Measurements from ENCODE around the gene BTF3.
"Not testable (repeated sequence)": the region's sequence is repeated elsewhere in the genome, so short reads cannot be mapped to it uniquely, and the experiment has no call there.

The BTF3 gene

DNA sequence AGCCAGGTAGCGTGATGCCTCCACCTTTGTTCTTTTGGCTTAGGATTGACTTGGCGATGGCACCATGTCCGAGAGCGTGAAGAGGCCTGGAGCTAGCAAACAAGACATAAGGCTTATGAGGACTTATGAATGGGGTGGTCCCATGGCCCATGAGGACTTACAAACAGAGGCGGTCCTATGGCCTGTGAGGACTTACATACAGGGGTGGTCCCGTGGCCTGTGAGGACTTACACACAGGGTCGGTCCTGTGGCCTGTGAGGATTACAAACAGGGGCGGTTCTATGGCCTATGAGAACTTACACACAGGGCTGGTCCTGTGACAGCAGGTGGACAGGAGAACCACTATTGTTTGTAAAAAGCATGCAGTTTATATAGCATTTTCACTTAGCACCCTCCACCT is 28.4 kb upstream of the BTF3 start:
- in situ Hi-C loops (cut with HindIII; ENCODE audit: low pct_unique_long_range_greater_than_20kb, low sequenced_read_pairs), result no loop called here
- TF ChIP-seq JUND (IDR thresholded peaks at IDR 0.05; ENCODE audit: low read depth), result no peak
- DNase-seq (ENCODE audit: low read depth in 1 of 2, low spot score in 1 of 2), result no peak

GRCh38 chr5:73471654-73472053 is 26.6 kb upstream of the BTF3 start:
- no peak for TF ChIP-seq JUND (IDR thresholded peaks at IDR 0.05; ENCODE audit: low read depth)
- DNase-seq (ENCODE audit: low read depth in 1 of 2, low spot score in 1 of 2), result no peak
- in situ Hi-C loops (cut with HindIII; ENCODE audit: low pct_unique_long_range_greater_than_20kb, low sequenced_read_pairs), result no loop called here

- DNase-seq (ENCODE audit: low read depth in 1 of 2, low spot score in 1 of 2), result no peak
- no peak for TF ChIP-seq JUND (IDR thresholded peaks at IDR 0.05; ENCODE audit: low read depth)
- in situ Hi-C loops (cut with HindIII; ENCODE audit: low pct_unique_long_range_greater_than_20kb, low sequenced_read_pairs), result no loop called here
These were observed 26.1 kb upstream of the BTF3 start for GRCh38 chr5:73472116-73472515.

- no peak for DNase-seq (ENCODE audit: low read depth in 1 of 2, low spot score in 1 of 2)
- no peak for TF ChIP-seq JUND (IDR thresholded peaks at IDR 0.05; ENCODE audit: low read depth)
- in situ Hi-C loops (cut with HindIII; ENCODE audit: low pct_unique_long_range_greater_than_20kb, low sequenced_read_pairs), result no loop called here
These were observed 17.7 kb upstream of the BTF3 start for GRCh38 chr5:73480500-73480899.

DNA sequence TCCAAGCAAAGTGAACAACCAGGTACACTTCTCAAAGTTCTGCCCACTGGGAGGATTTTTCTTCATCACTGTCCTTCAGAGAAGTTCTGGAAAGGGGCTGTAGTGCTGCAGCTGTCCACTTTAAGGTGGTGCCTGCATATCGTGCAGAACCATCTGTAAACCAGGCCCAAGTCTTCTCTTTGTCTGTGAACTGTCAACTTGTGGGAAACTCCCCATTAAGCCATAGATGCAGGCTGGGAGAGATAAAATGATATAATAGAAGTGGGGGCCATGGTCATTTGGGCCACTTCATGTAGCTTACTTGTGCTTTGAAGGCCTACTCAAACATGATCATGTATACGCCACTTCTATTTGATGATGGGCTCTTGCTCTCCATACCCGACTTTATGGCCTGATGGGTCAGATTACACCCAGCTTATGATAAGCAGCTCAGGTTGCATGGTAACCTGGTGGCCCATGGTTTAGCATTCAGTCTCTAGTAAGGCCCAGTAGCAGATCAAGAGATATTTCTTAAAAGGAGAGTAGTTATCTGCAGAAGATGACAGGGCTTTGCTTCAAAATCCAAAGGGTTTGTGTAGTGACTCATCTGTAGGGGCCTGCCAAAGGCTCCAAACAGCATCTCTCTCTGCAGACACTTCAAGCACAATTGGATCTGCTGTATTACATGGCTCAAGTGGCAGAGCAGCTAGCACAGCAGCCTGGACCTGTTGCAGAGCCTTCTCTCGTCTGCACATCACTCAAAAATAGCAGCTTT is 15.7 kb upstream of the BTF3 start:
- TF ChIP-seq JUND (IDR thresholded peaks at IDR 0.05; ENCODE audit: low read depth), result no peak
- in situ Hi-C loops (cut with HindIII; ENCODE audit: low pct_unique_long_range_greater_than_20kb, low sequenced_read_pairs), result no loop called here
- DNase-seq (ENCODE audit: low read depth in 1 of 2, low spot score in 1 of 2), result no peak

GRCh38 chr5:73483676-73484075 is 14.6 kb upstream of the BTF3 start:
- DNase-seq (ENCODE audit: low read depth in 1 of 2, low spot score in 1 of 2), result no peak
- in situ Hi-C loops (cut with HindIII; ENCODE audit: low pct_unique_long_range_greater_than_20kb, low sequenced_read_pairs), result no loop called here
- TF ChIP-seq JUND (IDR thresholded peaks at IDR 0.05; ENCODE audit: low read depth), result no peak

- in situ Hi-C loops (cut with HindIII; ENCODE audit: low pct_unique_long_range_greater_than_20kb, low sequenced_read_pairs), result no loop called here
- no peak for TF ChIP-seq JUND (IDR thresholded peaks at IDR 0.05; ENCODE audit: low read depth)
- no peak for DNase-seq (ENCODE audit: low read depth in 1 of 2, low spot score in 1 of 2)
These were observed 13.7 kb upstream of the BTF3 start for GRCh38 chr5:73484511-73484910.

DNA sequence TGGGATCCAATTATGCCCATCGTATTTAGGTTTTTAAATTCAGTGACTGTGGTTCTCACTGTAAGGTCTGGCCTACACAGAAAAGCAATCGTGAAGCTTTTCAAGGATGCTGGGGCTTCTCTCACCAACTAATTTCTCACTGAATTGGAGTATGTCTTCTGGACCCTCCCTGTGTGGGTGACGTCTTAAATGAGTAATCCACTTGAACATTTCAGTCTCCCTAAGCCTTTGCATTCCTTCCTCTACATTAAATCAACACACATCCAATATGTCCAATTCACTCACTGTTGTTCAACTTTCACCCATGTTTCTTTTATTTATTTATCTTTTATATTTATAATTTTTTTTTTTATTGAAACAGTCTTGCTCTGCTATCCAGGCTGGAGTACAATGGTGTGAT is 12.5 kb upstream of the BTF3 start:
- in situ Hi-C loops (cut with HindIII; ENCODE audit: low pct_unique_long_range_greater_than_20kb, low sequenced_read_pairs), result no loop called here
- TF ChIP-seq JUND (IDR thresholded peaks at IDR 0.05; ENCODE audit: low read depth), result no peak
- DNase-seq (ENCODE audit: low read depth in 1 of 2, low spot score in 1 of 2), result no peak

DNA sequence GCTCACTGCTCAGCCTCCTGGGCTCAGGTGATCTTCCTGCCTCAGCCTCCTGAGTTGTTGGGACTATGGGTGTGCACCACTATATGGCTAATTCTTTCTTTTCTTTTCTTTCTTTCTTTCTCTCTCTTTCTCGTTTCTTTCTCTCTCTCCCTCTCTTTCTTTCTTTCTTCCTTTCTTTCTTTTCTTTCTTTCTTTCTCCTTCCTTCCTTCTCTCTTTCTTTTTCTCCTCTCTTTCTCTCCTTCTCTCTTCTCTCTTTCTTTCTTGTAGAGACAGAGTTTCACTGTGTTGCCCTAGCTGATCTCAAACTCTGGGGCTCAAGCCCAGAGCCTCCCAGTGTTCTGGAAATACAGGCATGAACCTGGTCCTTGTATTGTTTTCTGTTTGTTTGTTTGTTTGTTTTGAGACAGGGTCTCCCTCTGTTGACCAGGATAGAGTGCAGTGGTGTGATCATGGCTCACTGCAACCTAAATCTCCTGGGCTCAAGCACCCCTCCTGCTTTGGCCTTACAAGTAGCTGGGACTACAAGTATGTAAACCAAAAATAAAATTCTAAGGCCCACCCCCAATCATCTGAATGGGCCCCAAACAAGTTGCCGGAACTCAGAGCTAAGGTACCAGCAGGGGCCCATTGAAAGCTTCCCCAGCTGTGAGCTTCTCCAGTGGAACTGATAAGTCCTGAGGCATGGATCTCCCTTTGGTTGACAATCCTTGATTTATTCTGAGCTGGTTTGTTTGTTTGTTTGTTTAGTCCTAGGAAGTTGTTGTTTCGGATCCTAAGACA is 11.9 kb upstream of the BTF3 start:
- in situ Hi-C loops (cut with HindIII; ENCODE audit: low pct_unique_long_range_greater_than_20kb, low sequenced_read_pairs), result no loop called here
- TF ChIP-seq JUND (IDR thresholded peaks at IDR 0.05; ENCODE audit: low read depth), result no peak
- no peak for DNase-seq (ENCODE audit: low read depth in 1 of 2, low spot score in 1 of 2)

DNA sequence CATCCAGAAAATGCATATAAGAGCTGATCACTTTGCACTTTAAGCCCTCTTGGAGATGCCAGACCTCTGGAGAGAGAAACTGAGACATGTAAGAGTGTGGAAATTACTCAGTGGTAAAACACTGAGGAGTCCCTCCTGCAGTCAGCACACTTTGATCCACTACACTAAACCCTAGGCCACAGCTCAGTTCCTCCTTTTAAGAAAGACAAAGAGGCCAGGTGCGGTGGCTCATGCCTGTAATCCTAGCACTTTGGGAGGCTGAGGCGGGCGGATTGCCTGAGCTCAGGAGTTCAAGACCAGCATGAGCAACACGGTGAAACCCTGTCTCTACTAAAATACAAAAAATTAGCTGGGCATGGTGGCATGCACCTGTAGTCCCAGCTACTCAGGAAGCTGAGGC is 11.0 kb upstream of the BTF3 start:
- in situ Hi-C loops (cut with HindIII; ENCODE audit: low pct_unique_long_range_greater_than_20kb, low sequenced_read_pairs); DNase-seq (ENCODE audit: low read depth in 1 of 2, low spot score in 1 of 2): not testable (repeated sequence)

GRCh38 chr5:73487815-73488214 is 10.4 kb upstream of the BTF3 start:
- TF ChIP-seq JUND (IDR thresholded peaks at IDR 0.05; ENCODE audit: low read depth), result no peak
- in situ Hi-C loops (cut with HindIII; ENCODE audit: low pct_unique_long_range_greater_than_20kb, low sequenced_read_pairs), result no loop called here
- peak in 1 of 2 experiments; percentile 19 for DNase-seq (ENCODE audit: low read depth in 1 of 2, low spot score in 1 of 2)

- no peak for TF ChIP-seq JUND (IDR thresholded peaks at IDR 0.05; ENCODE audit: low read depth)
- no peak for DNase-seq (ENCODE audit: low read depth in 1 of 2, low spot score in 1 of 2)
- in situ Hi-C loops (cut with HindIII; ENCODE audit: low pct_unique_long_range_greater_than_20kb, low sequenced_read_pairs), result no loop called here
These were observed 9.4 kb upstream of the BTF3 start for GRCh38 chr5:73488806-73489205.

- TF ChIP-seq JUND (IDR thresholded peaks at IDR 0.05; ENCODE audit: low read depth), result no peak
- in situ Hi-C loops (cut with HindIII; ENCODE audit: low pct_unique_long_range_greater_than_20kb, low sequenced_read_pairs), result no loop called here
- DNase-seq (ENCODE audit: low read depth in 1 of 2, low spot score in 1 of 2), result no peak
These were observed 8.2 kb upstream of the BTF3 start for GRCh38 chr5:73490088-73490487.
